Esophagus muscularis mucosa (tissue), 4 donors: ENCODE results near the gene TSR1. TPM values are rescaled to one million over a fixed set of nuclear protein-coding genes. Genes with fewer than 3 reads are reported as not detected.

Experiments used
- DNase-seq: peaks from one replicate; pipeline ENCODE4 v3.0.0-alpha.2; 2017; ENCODE audit errors: extremely low spot score
- H3K27ac ChIP-seq, 4 donors: fragments of 200-600 bp; sonication (generic); replicated peaks in 1 of 4; 1 replicate in 3 of 4; 2 replicates in 1 of 4; pipeline ENCODE4 v1.5.1; 2016 to 2019; ENCODE audit warnings: mild to moderate bottlenecking in 1 of 4
- H3K27me3 ChIP-seq, 4 donors: fragments of 200-600 bp; sonication (generic); one replicate each; pipeline versions ENCODE4 v1.5.1 to v1.6.0; 2016 to 2019
- H3K36me3 ChIP-seq, 4 donors: fragments of 200-600 bp; sonication (generic); one replicate each; pipeline ENCODE4 v1.5.1; 2016 to 2019
- H3K4me1 ChIP-seq, 4 donors: fragments of 200-600 bp; sonication (generic); one replicate each; pipeline ENCODE4 v1.5.1; 2016 to 2019
- H3K4me3 ChIP-seq, 4 donors: fragments of 200-600 bp; sonication (generic); 1 replicate in 2 of 4; 2 replicates in 2 of 4; pipeline ENCODE4 v1.5.1; 2016 to 2019; ENCODE audit warnings: mild to moderate bottlenecking in 4 of 4, moderate library complexity in 1 of 4
- H3K9me3 ChIP-seq, 4 donors: fragments of 200-600 bp; sonication (generic); 1 replicate in 3 of 4; 2 replicates in 1 of 4; pipeline ENCODE4 v1.5.1; 2016 to 2019
- EP300 ChIP-seq: sonication (generic); formaldehyde crosslinking; IDR thresholded peaks from one replicate; pipeline ENCODE4 v1.6.1; 2017; ENCODE audit warnings: antibody characterized with exemption
- POLR2A ChIP-seq: fragments of 450-650 bp; IDR thresholded peaks from one replicate; pipeline ENCODE4 v1.6.1; 2017; ENCODE audit warnings: antibody characterized with exemption, moderate library complexity, mild to moderate bottlenecking, low read depth
- POLR2AphosphoS5 ChIP-seq, 2 donors: sonication (generic); formaldehyde crosslinking; IDR thresholded peaks; one replicate each; pipeline ENCODE4 v1.6.1; 2017; ENCODE audit warnings: antibody characterized with exemption in 2 of 2
- WGBS: methylation state at CpG from one replicate; pipeline ENCODE4 v1.1.5; 2018; 5-methylcytosine and 5-hydroxymethylcytosine counted together
- intact Hi-C: fragments of 100-400 bp; cut with DNase I; formaldehyde crosslinking; loops from one replicate; pipeline ENCODE4 v1.15.1; 2023
- total RNA-seq, 4 donors: library from RNA; depleted of rRNA; stranded (reverse); fragments of >200 nt; gene quantifications; one replicate each; pipeline versions ENCODE4 v1.1.0 to v1.2.1, GENCODE V29; 2016
- TF ChIP-seq, protein P1 (sequence below), 3 experiments: fragments of 200-600 bp in 2 of 3; fragments of 450-650 bp in 1 of 3; sonication (generic) in 2 of 3; IDR thresholded peaks; one replicate each; pipeline ENCODE4 v1.5.1; 2017 to 2019; ENCODE audit warnings: antibody characterized with exemption in 3 of 3, mild to moderate bottlenecking in 2 of 3, moderate library complexity in 1 of 3

Gene TSR1
- total RNA-seq, 4 donors from 2014 or later: 49.0 to 57.2 (median 55.1) TPM

DNA sequence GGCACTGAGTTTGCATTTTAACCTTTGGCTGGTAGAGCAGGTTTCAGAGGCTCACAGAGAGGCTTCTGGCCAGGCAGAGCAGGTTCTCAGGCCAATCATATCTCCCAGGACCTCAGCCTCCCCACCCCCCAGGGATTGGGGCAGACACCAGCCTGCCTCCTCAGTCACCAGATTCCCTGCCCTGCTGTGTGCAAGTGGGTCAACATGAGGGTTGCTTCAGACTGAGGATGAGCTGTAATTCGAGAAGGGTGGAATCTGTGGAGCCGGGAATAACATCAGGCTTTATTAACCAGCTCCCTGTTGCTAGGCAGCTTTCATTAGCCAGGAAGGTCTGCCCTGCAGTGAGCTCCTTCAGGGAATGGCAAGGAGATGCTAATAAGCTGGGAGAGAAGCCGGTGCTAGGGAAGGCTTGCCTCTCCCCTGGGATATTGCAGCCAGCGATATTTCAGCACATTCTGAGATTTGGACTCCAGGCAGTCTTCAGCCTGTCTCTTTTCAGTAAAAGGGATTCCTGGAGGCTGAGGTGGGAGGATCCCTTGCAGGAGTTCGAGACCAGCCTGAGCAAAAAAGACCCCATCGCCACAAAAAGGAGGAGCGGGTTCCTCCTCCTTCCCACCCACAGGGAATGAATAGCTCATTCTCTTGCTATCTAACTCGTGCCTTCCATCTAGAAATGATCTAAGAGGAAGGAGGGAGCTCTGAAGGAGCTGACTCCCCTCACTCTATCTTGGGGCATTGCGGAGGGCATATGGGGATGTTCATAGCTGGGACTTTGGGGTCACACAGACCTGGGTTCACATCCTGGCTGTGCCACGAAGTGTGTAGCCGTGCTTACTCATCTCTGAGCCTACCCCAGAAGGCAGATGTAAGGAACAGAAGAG, 11.8 kb upstream of the TSR1 start:
- Histone ChIP-seq H3K27me3 (no peaks in the 10 kb centered on the region), H3K36me3 (peaks cover 0 to 30% (median 22%) of the 10 kb centered on the region in 4 donors), H3K9me3 (no peaks in the 10 kb centered on the region), H3K4me1 (peaks cover 0 to 11% (median 6%) of the 10 kb centered on the region in 4 donors), H3K4me3 (no peak overlapping the region), H3K27ac (no peak overlapping the region)
- intact Hi-C loops: no loop called here
- no peak for DNase-seq
- 76% methylated on average over 8 of the region's 11 CpGs for WGBS
- TF ChIP-seq, protein P1, sequence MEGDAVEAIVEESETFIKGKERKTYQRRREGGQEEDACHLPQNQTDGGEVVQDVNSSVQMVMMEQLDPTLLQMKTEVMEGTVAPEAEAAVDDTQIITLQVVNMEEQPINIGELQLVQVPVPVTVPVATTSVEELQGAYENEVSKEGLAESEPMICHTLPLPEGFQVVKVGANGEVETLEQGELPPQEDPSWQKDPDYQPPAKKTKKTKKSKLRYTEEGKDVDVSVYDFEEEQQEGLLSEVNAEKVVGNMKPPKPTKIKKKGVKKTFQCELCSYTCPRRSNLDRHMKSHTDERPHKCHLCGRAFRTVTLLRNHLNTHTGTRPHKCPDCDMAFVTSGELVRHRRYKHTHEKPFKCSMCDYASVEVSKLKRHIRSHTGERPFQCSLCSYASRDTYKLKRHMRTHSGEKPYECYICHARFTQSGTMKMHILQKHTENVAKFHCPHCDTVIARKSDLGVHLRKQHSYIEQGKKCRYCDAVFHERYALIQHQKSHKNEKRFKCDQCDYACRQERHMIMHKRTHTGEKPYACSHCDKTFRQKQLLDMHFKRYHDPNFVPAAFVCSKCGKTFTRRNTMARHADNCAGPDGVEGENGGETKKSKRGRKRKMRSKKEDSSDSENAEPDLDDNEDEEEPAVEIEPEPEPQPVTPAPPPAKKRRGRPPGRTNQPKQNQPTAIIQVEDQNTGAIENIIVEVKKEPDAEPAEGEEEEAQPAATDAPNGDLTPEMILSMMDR (IDR thresholded peaks at IDR 0.05): no peak
- peak in 1 of 2 donors; percentile 4 for TF ChIP-seq POLR2AphosphoS5 (IDR thresholded peaks at IDR 0.05)
- TF ChIP-seq EP300: no peak
- no peak for TF ChIP-seq POLR2A

DNA sequence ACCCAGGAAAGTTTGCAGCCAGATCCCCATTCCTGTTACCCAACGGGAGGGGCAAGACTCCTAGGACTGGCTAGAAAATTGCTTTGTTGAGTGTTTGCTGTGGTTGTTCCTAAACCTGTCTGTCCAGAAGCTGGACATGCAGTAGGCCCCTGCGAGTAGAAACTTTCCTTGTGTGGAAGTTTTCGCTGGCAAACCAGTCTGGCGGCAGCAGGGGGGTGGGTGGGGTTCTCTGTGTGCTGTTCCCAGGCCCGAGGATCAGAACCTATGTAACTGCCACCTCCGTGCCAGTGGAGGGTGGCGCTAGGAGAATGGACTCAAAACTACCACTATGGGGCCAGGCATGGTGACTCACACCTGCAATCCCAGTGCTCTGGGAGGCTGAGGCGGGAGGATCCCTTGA, 10.2 kb upstream of the TSR1 start:
- no peaks in the 10 kb centered on the region for H3K27me3 ChIP-seq
- no peak overlapping the region for H3K4me3 ChIP-seq
- 92% methylated on average over 8 of the region's 8 CpGs for WGBS
- H3K36me3 ChIP-seq: peaks cover 0 to 44% (median 29%) of the 10 kb centered on the region in 4 donors
- H3K4me1 ChIP-seq: peaks cover 0 to 9% (median 3%) of the 10 kb centered on the region in 4 donors
- H3K27ac ChIP-seq: no peak overlapping the region
- TF ChIP-seq, protein P1 (IDR thresholded peaks at IDR 0.05): no peak
- no peak for TF ChIP-seq POLR2A
- no peak for TF ChIP-seq POLR2AphosphoS5 (IDR thresholded peaks at IDR 0.05)
- no peak for TF ChIP-seq EP300
- no peak for DNase-seq
- no peaks in the 10 kb centered on the region for H3K9me3 ChIP-seq
- intact Hi-C loops: no loop called here

DNA sequence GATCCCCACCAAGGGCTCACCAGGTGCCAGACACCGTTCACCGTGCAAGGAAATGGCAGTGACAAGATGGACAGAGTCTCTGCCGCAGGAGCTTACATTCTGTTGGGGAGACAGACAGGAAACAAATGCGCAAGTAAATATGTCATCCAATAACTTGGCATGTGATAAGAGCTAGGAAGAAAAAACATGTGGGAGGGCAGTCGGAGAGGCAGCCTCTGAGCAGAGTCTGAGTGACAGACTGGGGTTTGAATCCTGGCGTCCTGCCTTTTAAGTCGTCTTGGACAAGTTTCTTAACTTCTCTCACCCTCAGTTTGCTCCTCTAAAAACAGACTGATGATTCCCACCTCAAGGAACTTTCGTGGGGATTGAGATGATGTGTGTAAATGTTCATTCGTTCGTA, 8.3 kb upstream of the TSR1 start:
- peaks cover 0 to 48% (median 32%) of the 10 kb centered on the region in 4 donors for H3K36me3 ChIP-seq
- DNase-seq: no peak
- no peak overlapping the region for H3K4me3 ChIP-seq
- WGBS: 88% methylated on average over 10 of the region's 10 CpGs
- TF ChIP-seq, protein P1 (IDR thresholded peaks at IDR 0.05): no peak
- TF ChIP-seq EP300: no peak
- TF ChIP-seq POLR2AphosphoS5 (IDR thresholded peaks at IDR 0.05): no peak
- TF ChIP-seq POLR2A: no peak
- no peaks in the 10 kb centered on the region for H3K9me3 ChIP-seq
- no peaks in the 10 kb centered on the region for H3K27me3 ChIP-seq
- H3K4me1 ChIP-seq: peaks cover 0 to 9% (median 3%) of the 10 kb centered on the region in 4 donors
- intact Hi-C loops: no loop called here
- H3K27ac ChIP-seq: no peak overlapping the region

DNA sequence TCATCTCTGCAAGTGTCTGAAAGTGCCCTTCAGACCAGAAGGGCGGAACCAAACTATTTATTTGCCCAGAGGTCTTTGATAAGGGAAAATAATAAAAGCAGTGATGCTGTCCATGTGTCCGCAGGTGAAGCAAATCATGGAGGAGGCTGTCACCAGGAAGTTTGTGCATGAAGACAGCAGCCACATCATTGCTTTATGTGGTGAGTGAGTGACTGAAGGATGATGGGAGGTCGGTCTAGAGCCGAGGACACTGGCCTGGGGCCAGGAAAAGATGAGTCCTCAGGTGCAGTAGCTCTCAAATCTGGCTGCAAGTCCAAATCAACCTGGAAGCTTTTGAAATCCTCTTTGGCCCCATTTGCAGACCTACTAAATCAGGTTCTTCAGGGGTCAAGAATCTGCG, 7.2 kb upstream of the TSR1 start:
- no peak overlapping the region for H3K27ac ChIP-seq
- WGBS: 62% methylated on average over 5 of the region's 5 CpGs

More for the DNA sequence above, 7.2 kb upstream of the TSR1 start:
- TF ChIP-seq POLR2A (no peak), EP300 (no peak), POLR2AphosphoS5 (IDR thresholded peaks at IDR 0.05) (no peak)
- TF ChIP-seq, protein P1 (IDR thresholded peaks at IDR 0.05): no peak
- Histone ChIP-seq H3K36me3 (peaks cover 0 to 48% (median 32%) of the 10 kb centered on the region in 4 donors), H3K27me3 (no peaks in the 10 kb centered on the region), H3K9me3 (no peaks in the 10 kb centered on the region), H3K4me1 (peaks cover 0 to 14% (median 3%) of the 10 kb centered on the region in 4 donors), H3K4me3 (no peak overlapping the region)
- DNase-seq: no peak
- intact Hi-C loops: no loop called here
